ENCODE measurements around the gene IRF3. TPM values are rescaled to one million over a fixed set of nuclear protein-coding genes. Genes with fewer than 3 reads are reported as not detected.

IRF3 gene
- total RNA-seq, 1 donor from 2014 or later: 151 TPM

- intact Hi-C loops (cut with micrococcal nuclease): loop anchor here (1.0 to 5.0 kb wide), 9 partner anchors 11 to 344 kb away; partner anchors contain the start of genes AKT1S1, BCL2L12, FUZ and IRF3
Measured at GRCh38 chr19:49676136-49676783, 10.6 kb upstream of the IRF3 start.

- intact Hi-C loops (cut with micrococcal nuclease): no loop called here
Measured at GRCh38 chr19:49672131-49672919, 6.7 kb upstream of the IRF3 start.

GRCh38 chr19:49669516-49669915, 3.9 kb upstream of the IRF3 start:
- intact Hi-C loops (cut with micrococcal nuclease): loop anchor here (10.0 kb wide), 1 partner anchor 1495 kb away; the partner anchor contains the start of genes LIG1 and ZSWIM9

- intact Hi-C loops (cut with micrococcal nuclease): loop anchor here (10.0 kb wide), 1 partner anchor 1493 kb away; the partner anchor contains the start of genes LIG1 and ZSWIM9
Measured at GRCh38 chr19:49667473-49667872, 1.8 kb upstream of the IRF3 start.

GRCh38 chr19:49666120-49666444, 425 bp upstream of the IRF3 start:
- intact Hi-C loops (cut with micrococcal nuclease): loop anchor here (10.0 kb wide), 1 partner anchor 1491 kb away; the partner anchor contains the start of genes LIG1 and ZSWIM9

- intact Hi-C loops (cut with micrococcal nuclease): loop anchor here (1.0 to 10.0 kb wide), 8 partner anchors 11 to 1490 kb away; partner anchors contain the start of genes FUZ, LIG1, RPS11 and RRAS
Measured at GRCh38 chr19:49665036-49665350, 664 bp downstream of the IRF3 start.

GRCh38 chr19:49664171-49665035, 1.3 kb downstream of the IRF3 start:
- intact Hi-C loops (cut with micrococcal nuclease): loop anchor here (1.0 to 10.0 kb wide), 10 partner anchors 12 to 1490 kb away; partner anchors contain the start of genes FUZ, LIG1, NOSIP and RPS11

- intact Hi-C loops (cut with micrococcal nuclease): loop anchor here (10.0 kb wide), 1 partner anchor 1488 kb away; the partner anchor contains the start of genes LIG1 and ZSWIM9
Measured at GRCh38 chr19:49663224-49663623, 2.4 kb downstream of the IRF3 start.

- intact Hi-C loops (cut with micrococcal nuclease): loop anchor here (10.0 kb wide), 1 partner anchor 1487 kb away; the partner anchor contains the start of genes LIG1 and ZSWIM9
Measured at GRCh38 chr19:49662011-49662410, 3.6 kb downstream of the IRF3 start.

GRCh38 chr19:49660338-49660961, 5.2 kb downstream of the IRF3 start:
- intact Hi-C loops (cut with micrococcal nuclease): loop anchor here (10.0 kb wide), 1 partner anchor 1486 kb away; the partner anchor contains the start of genes LIG1 and ZSWIM9

- intact Hi-C loops (cut with micrococcal nuclease): no loop called here
Measured at GRCh38 chr19:49658566-49659442, 6.9 kb downstream of the IRF3 start.

GRCh38 chr19:49658139-49658517, 7.5 kb downstream of the IRF3 start:
- intact Hi-C loops (cut with micrococcal nuclease): no loop called here

GRCh38 chr19:49657493-49658138, 8.0 kb downstream of the IRF3 start:
- intact Hi-C loops (cut with micrococcal nuclease): no loop called here

GRCh38 chr19:49656456-49657109, 9.1 kb downstream of the IRF3 start:
- intact Hi-C loops (cut with micrococcal nuclease): no loop called here

GRCh38 chr19:49655570-49656455, 9.8 kb downstream of the IRF3 start:
- intact Hi-C loops (cut with micrococcal nuclease): no loop called here

- intact Hi-C loops (cut with micrococcal nuclease): no loop called here
Measured at GRCh38 chr19:49654581-49654980, 11.1 kb downstream of the IRF3 start.

GRCh38 chr19:49653466-49653806, 12.2 kb downstream of the IRF3 start:
- intact Hi-C loops (cut with micrococcal nuclease): no loop called here

Measured in T-helper 1 cell treated with Interleukin-12 subunit alpha and Interleukin-12 subunit beta and Interleukin-4 antibody, amounts not matched to agents 30 ng/mL and 1 ng/mL, for 36 hours (primary cell).